HepG2 (cell line): Measurements from ENCODE around the gene BAZ1B.

Experiments used
- BHLHE40 ChIP-seq: IDR thresholded peaks from 2 replicates; pipeline ENCODE4 v1.6.1; 2011; ENCODE audit warnings: low read length, improper control_type of control experiment
- ELF1 ChIP-seq: sonication (generic); formaldehyde crosslinking; IDR thresholded peaks from 2 replicates; pipeline ENCODE4 v1.4.0; 2020; ENCODE audit warnings: missing genetic modification reagents
- NBN ChIP-seq: fragments of 450-650 bp; conservative IDR thresholded peaks from 2 replicates; pipeline ENCODE4 v1.6.1; 2017

DNA sequence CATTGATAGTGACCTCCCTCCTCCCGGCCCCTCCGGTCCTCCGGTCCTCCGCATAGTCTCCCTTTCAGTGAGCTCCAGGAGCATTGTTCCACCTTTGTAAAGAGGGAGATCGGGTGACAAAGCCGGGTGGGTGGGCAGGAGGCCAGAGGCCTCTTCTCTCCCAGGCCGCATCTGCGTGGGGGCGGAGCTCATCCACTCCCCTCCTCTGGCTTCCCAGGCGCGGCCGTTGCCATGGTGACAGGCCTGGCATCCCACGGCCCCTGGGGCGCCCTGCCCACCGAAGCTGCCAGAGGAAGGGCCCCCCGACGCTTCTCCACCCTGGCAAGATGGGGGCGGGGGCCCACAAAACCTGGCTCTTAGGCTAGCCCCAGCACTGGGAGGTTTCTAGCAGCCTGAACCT lies 92.9 kb downstream of the BAZ1B start:
- TF ChIP-seq NBN, result no peak
- TF ChIP-seq ELF1 (CRISPR knock-in tag), result no peak
- no peak for TF ChIP-seq BHLHE40
